AG09319 (cell line): ENCODE measurements around the gene HTR7.

ENCODE experiments used
- DNase-seq: peaks from one replicate; pipeline ENCODE4 v3.0.0-alpha.2; 2010; ENCODE audit warnings: low read depth; ENCODE audit errors: extremely low read depth
- TF ChIP-seq, protein P1 (sequence below): IDR thresholded peaks from 2 replicates; pipeline ENCODE4 v1.5.1; 2011; ENCODE audit warnings: low read depth, mild to moderate bottlenecking, inconsistent platforms, low read length, moderate library complexity

HTR7 gene

GRCh38 chr10:90871279-90871765 is 13.5 kb upstream of the HTR7 start:
- TF ChIP-seq, protein P1, sequence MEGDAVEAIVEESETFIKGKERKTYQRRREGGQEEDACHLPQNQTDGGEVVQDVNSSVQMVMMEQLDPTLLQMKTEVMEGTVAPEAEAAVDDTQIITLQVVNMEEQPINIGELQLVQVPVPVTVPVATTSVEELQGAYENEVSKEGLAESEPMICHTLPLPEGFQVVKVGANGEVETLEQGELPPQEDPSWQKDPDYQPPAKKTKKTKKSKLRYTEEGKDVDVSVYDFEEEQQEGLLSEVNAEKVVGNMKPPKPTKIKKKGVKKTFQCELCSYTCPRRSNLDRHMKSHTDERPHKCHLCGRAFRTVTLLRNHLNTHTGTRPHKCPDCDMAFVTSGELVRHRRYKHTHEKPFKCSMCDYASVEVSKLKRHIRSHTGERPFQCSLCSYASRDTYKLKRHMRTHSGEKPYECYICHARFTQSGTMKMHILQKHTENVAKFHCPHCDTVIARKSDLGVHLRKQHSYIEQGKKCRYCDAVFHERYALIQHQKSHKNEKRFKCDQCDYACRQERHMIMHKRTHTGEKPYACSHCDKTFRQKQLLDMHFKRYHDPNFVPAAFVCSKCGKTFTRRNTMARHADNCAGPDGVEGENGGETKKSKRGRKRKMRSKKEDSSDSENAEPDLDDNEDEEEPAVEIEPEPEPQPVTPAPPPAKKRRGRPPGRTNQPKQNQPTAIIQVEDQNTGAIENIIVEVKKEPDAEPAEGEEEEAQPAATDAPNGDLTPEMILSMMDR: peak; percentile 57
- no peak for DNase-seq

- TF ChIP-seq, protein P1: no peak
- DNase-seq: no peak
Measured at GRCh38 chr10:90866050-90866598, 8.3 kb upstream of the HTR7 start.

- no peak for DNase-seq
Measured at GRCh38 chr10:90865401-90865800, 7.6 kb upstream of the HTR7 start.

GRCh38 chr10:90862908-90863514 is 5.2 kb upstream of the HTR7 start:
- TF ChIP-seq, protein P1: peak; percentile 82
- no peak for DNase-seq

More at GRCh38 chr10:90865401-90865800, 7.6 kb upstream of the HTR7 start:
- TF ChIP-seq, protein P1: peak; percentile 41

GRCh38 chr10:90860790-90861189 is 3.0 kb upstream of the HTR7 start:
- TF ChIP-seq, protein P1: no peak
- no peak for DNase-seq

- DNase-seq: no peak
- TF ChIP-seq, protein P1: no peak
Measured at GRCh38 chr10:90859321-90859751, 1.5 kb upstream of the HTR7 start.

DNA sequence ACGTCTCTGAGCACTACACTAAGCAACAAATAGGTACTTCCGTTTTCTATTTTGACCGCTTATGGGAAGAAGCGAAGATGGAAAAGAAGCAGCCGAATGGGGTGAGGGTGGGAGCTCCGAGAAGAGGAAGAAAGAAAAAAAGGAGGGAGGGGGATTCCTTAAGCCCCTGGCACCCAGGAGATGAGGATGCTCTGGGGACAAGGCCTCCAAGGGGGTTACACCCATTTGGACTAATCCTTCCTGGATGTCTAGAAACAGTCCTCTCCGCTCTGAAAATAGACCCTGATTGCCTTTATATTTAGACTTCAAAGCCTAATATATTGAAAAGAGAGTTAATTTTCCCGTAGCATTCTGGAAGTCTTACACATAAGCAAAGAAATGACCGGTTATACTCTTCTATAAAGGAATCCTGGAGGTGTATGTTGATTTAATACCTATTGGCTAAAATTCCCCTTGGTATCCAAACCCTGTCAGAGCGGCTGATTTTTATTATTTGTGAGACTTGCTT is 676 bp upstream of the HTR7 start:
- TF ChIP-seq, protein P1: no peak

More for the DNA sequence above, 676 bp upstream of the HTR7 start:
- no peak for DNase-seq
